DMS53 treated with DMSO at 0.1 percent for 48 hours (cell line): Measurements from ENCODE around the gene OVCH1.
A peak's percentile ranks its signal among the peaks of the same experiment; 100 is the strongest.

Experiments used
- DNase-seq: peaks from one replicate; lab custom pipeline; 2025; ENCODE audit not compliant: unreplicated experiment; lab: John Stamatoyannopoulos, UW

OVCH1 gene

GRCh38 chr12:29497588-29497987, at the start of gene OVCH1:
Gene OVCH1 (minus strand): TSS chr12:29497686. CDS start chr12:29497686, 0 bp downstream.
- no peak for DNase-seq

GRCh38 chr12:29547151-29547632, 49.7 kb upstream of the OVCH1 start:
- DNase-seq = no peak

GRCh38 chr12:29546000-29546399, 48.5 kb upstream of the OVCH1 start:
- no peak for DNase-seq

GRCh38 chr12:29545102-29545467, 47.6 kb upstream of the OVCH1 start:
- no peak for DNase-seq

GRCh38 chr12:29544428-29545101, 47.1 kb upstream of the OVCH1 start:
- DNase-seq = no peak

- no peak for DNase-seq
Measured at GRCh38 chr12:29543036-29543435, 45.5 kb upstream of the OVCH1 start.

- DNase-seq = no peak
Measured at GRCh38 chr12:29537298-29537697, 39.8 kb upstream of the OVCH1 start.

GRCh38 chr12:29534935-29535334, 37.4 kb upstream of the OVCH1 start:
- no peak for DNase-seq

- no peak for DNase-seq
Measured at GRCh38 chr12:29533815-29534489, 36.5 kb upstream of the OVCH1 start.

- DNase-seq = no peak
Measured at GRCh38 chr12:29531471-29531870, 34.0 kb upstream of the OVCH1 start.

- no peak for DNase-seq
Measured at GRCh38 chr12:29530436-29530835, 33.0 kb upstream of the OVCH1 start.

- no peak for DNase-seq
Measured at GRCh38 chr12:29528161-29528560, 30.7 kb upstream of the OVCH1 start.

- DNase-seq = no peak
Measured at GRCh38 chr12:29521951-29522350, 24.5 kb upstream of the OVCH1 start.

GRCh38 chr12:29519585-29520182, 22.2 kb upstream of the OVCH1 start:
- peak; percentile 71 for DNase-seq

GRCh38 chr12:29518407-29518806, 20.9 kb upstream of the OVCH1 start:
- no peak for DNase-seq

GRCh38 chr12:29517264-29517663, 19.8 kb upstream of the OVCH1 start:
- peak; percentile 11 for DNase-seq

GRCh38 chr12:29516431-29516875, 19.0 kb upstream of the OVCH1 start:
- DNase-seq = no peak

GRCh38 chr12:29510591-29511185, 13.2 kb upstream of the OVCH1 start:
- no peak for DNase-seq

GRCh38 chr12:29509503-29509902, 12.0 kb upstream of the OVCH1 start:
- no peak for DNase-seq

- no peak for DNase-seq
Measured at GRCh38 chr12:29508949-29509348, 11.5 kb upstream of the OVCH1 start.

GRCh38 chr12:29505122-29505521, 7.6 kb upstream of the OVCH1 start:
- DNase-seq = no peak

- DNase-seq = no peak
Measured at GRCh38 chr12:29503283-29503682, 5.8 kb upstream of the OVCH1 start.
